Measurements from ENCODE around the gene FLII. TPM values are rescaled to one million over a fixed set of nuclear protein-coding genes. Genes with fewer than 3 reads are reported as not detected.
"Not testable (repeated sequence)": the region's sequence is repeated elsewhere in the genome, so short reads cannot be mapped to it uniquely, and the experiment has no call there.

FLII gene
- total RNA-seq (2014; rRNA removed; shearing (Covaris generic)) (262 and 373 TPM in 2 replicates), polyA plus RNA-seq (2016; fragmentation: Nextera tagmentation; extraction: Ambion mirVana) (173 and 175 TPM in 2 replicates)
- long read RNA-seq, full-length matches to known transcripts = 4 of 25 reads
- long read RNA-seq, partial matches to known transcripts = 16 of 25 reads
- long read RNA-seq, other reads (novel, unspliced or antisense) = 5 of 25 reads

DNA sequence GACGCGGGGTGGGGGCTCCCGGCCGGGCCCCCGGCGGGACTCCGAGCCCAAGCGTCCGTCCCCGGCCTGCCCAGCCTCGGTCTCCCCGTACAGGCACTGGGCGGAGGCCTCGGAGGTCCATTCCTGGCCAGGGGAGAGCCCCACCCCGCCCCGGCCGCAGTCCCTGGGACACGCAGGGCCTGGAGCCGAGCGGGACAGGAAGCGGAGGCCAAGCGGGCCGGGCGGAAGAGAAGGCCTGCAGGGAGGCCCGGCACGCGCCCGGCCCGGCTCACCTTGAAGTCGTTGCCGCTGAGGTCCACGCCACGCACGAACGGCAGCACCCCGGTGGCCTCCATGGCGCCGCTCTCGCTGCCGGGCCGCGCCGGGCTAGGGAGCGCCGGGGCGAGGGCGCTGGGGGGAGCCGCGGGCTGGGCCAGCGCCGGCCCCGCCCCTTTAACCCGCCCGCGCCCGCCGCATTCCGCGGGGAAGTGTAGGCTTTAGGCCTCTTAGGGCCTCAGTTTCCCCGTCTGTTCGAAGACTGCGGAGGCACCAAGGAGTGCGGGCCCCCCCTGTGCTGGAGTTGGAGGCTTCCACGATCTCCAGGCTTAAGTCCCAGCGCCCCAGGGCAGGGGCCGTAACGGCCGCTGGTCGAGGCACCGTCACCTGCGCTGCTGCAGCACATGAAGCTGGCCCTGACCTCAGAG lies at the start of gene FLII:
Gene FLII, minus strand, starts transcription at position 383 of the 683 bp plus-strand sequence. Its CDS starts 48 bp downstream, at position 335.
- peaks cover 20% of the 10 kb centered on the region for H3K4me1 ChIP-seq (ENCODE audit: insufficient read depth)

DNA sequence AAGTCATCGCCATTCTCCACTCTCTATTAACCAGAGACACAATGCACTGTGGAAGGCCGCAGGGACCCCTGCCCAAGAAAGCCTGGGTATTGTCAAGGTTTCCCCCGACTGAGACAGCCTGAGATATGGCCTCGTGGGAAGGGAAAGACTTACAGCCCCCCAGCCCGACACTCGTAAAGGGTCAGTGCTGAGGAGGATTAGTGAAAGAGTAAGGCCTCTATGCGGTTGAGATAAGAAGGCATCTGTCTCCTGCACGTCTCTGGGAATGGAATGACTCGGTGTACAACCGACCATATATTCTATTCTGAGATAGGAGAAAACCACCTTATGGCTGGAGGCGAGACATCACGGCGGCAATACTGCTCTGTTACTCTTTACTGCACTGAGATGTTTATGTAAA lies 44.7 kb upstream of the FLII start:
- not testable (repeated sequence) for H3K79me2 ChIP-seq (replicated peaks; ENCODE audit: insufficient read depth); H3K27ac Mint-ChIP-seq; H3K9me3 Mint-ChIP-seq; H3F3A ChIP-seq (replicated peaks; ENCODE audit: low read depth); DNase-seq (ENCODE audit: low spot score); H3K27me3 ChIP-seq (ENCODE audit: insufficient read depth); H3K4me1 Mint-ChIP-seq; H2AFZ ChIP-seq; H3K4me2 ChIP-seq; H3K4me3 ChIP-seq; H3K27ac ChIP-seq (ENCODE audit: low read depth); H3K4me3 Mint-ChIP-seq; H3K9me2 ChIP-seq (ENCODE audit: insufficient read depth); ATAC-seq; H3K4me1 ChIP-seq (ENCODE audit: insufficient read depth); H3K27me3 Mint-ChIP-seq (ENCODE audit: insufficient read depth, low read depth, poor library complexity)
- H3K36me3 ChIP-seq (ENCODE audit: insufficient read depth) = peaks cover 69% of the 10 kb centered on the region
- peaks cover 32% of the 10 kb centered on the region for H4K20me1 ChIP-seq (replicated peaks; ENCODE audit: insufficient read depth)
- H3K36me3 Mint-ChIP-seq (ENCODE audit: low read depth) = peaks cover 83% of the 10 kb centered on the region

More for the DNA sequence above, at the start of gene FLII:
- Histone ChIP-seq H3K27ac (ENCODE audit: low read depth) (peak within 1 kb of the TSS; percentile 94), H3K4me2 (peak within 1 kb of the TSS; percentile 99), H3F3A (replicated peaks; ENCODE audit: low read depth) (peaks cover 18% of the 10 kb centered on the region), H3K4me3 (peak within 1 kb of the TSS; percentile 88), H3K79me2 (replicated peaks; ENCODE audit: insufficient read depth) (peaks cover 34% of the 10 kb centered on the region), H2AFZ (peak within 1 kb of the TSS; percentile 92), H3K27me3 (ENCODE audit: insufficient read depth) (no peaks in the 10 kb centered on the region), H3K9me2 (ENCODE audit: insufficient read depth) (no peaks in the 10 kb centered on the region), H4K20me1 (replicated peaks; ENCODE audit: insufficient read depth) (no peaks in the 10 kb centered on the region; the same call in none of the 2 replicates), H3K36me3 (ENCODE audit: insufficient read depth) (peaks cover 9% of the 10 kb centered on the region; the same call in 1 of the 2 replicates)
- peak; percentile 73 for DNase-seq (ENCODE audit: low spot score)
- H3K9me3 Mint-ChIP-seq = no peaks in the 10 kb centered on the region
- TF ChIP-seq POLR2AphosphoS5 (IDR thresholded peaks at IDR 0.05; ENCODE audit: low read depth) (peak; percentile 46), EZH2phosphoT487 (IDR thresholded peaks at IDR 0.05; ENCODE audit: unreplicated experiment) (no peak)
- ATAC-seq = peak; percentile 23
- peaks cover 30% of the 10 kb centered on the region for H3K36me3 Mint-ChIP-seq (ENCODE audit: low read depth)
- H3K4me3 Mint-ChIP-seq = peak within 1 kb of the TSS; percentile 95
- H3K4me1 Mint-ChIP-seq = peaks cover 29% of the 10 kb centered on the region
- peak within 1 kb of the TSS; percentile 98 for H3K27ac Mint-ChIP-seq
- H3K27me3 Mint-ChIP-seq (ENCODE audit: insufficient read depth, low read depth, poor library complexity) = peaks cover 4% of the 10 kb centered on the region

DNA sequence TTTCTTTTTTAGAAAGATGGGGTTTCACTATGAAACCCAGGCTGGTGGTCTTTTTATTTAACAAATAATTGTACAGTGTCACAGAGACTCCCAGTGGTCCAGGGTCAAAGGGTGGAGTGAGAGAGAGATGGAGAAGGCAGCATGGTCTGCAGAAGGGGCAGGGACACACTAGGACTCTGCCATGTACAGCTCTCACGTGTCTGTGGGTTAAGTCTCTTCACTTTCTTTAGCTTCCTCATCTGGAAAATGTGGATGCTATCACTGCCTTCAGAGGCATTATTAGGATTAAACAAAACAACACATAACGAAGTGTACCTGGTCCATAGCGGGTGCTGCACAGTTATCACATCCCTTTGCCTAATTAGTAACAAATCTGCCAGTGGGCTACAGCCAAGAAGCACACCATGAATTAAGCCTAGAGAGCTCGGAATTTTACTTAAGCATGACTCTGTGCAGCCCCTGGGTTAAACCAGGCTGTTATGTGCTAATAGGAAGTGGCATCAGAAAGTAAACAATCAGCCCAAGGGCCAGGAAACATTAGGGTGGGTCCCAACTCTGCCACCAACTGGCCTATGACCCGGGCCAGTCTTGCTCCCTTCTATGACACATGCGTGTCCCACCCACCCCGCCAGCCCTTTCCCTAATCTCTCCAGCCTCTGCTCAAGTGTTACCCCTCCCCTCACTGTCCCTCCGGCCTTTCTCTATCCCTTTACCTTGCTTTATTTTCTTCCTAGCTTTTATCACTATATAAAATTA lies 42.4 kb upstream of the FLII start:
- Histone ChIP-seq H3K9me2 (ENCODE audit: insufficient read depth) (no peaks in the 10 kb centered on the region), H3K27me3 (ENCODE audit: insufficient read depth) (no peaks in the 10 kb centered on the region), H2AFZ (no peak overlapping the region), H4K20me1 (replicated peaks; ENCODE audit: insufficient read depth) (peaks cover 32% of the 10 kb centered on the region), H3K27ac (ENCODE audit: low read depth) (no peak overlapping the region), H3K4me3 (no peak overlapping the region), H3F3A (replicated peaks; ENCODE audit: low read depth) (no peaks in the 10 kb centered on the region), H3K36me3 (ENCODE audit: insufficient read depth) (peaks cover 68% of the 10 kb centered on the region), H3K79me2 (replicated peaks; ENCODE audit: insufficient read depth) (no peaks in the 10 kb centered on the region), H3K4me2 (no peak overlapping the region), H3K4me1 (ENCODE audit: insufficient read depth) (no peaks in the 10 kb centered on the region)
- Mint-ChIP-seq H3K9me3 (no peaks in the 10 kb centered on the region), H3K27ac (no peak overlapping the region), H3K36me3 (ENCODE audit: low read depth) (peaks cover 84% of the 10 kb centered on the region), H3K27me3 (ENCODE audit: insufficient read depth, low read depth, poor library complexity) (no peaks in the 10 kb centered on the region), H3K4me3 (no peak overlapping the region), H3K4me1 (no peaks in the 10 kb centered on the region)
- ATAC-seq = no peak
- no peak for DNase-seq (ENCODE audit: low spot score)
- TF ChIP-seq EZH2 (IDR thresholded peaks at IDR 0.05; ENCODE audit: low read depth, unreplicated experiment) (no peak), ZNF331 (CRISPR knock-in tag; IDR thresholded peaks at IDR 0.05; ENCODE audit: low read depth) (no peak)
- TF ChIP-seq, protein P1, sequence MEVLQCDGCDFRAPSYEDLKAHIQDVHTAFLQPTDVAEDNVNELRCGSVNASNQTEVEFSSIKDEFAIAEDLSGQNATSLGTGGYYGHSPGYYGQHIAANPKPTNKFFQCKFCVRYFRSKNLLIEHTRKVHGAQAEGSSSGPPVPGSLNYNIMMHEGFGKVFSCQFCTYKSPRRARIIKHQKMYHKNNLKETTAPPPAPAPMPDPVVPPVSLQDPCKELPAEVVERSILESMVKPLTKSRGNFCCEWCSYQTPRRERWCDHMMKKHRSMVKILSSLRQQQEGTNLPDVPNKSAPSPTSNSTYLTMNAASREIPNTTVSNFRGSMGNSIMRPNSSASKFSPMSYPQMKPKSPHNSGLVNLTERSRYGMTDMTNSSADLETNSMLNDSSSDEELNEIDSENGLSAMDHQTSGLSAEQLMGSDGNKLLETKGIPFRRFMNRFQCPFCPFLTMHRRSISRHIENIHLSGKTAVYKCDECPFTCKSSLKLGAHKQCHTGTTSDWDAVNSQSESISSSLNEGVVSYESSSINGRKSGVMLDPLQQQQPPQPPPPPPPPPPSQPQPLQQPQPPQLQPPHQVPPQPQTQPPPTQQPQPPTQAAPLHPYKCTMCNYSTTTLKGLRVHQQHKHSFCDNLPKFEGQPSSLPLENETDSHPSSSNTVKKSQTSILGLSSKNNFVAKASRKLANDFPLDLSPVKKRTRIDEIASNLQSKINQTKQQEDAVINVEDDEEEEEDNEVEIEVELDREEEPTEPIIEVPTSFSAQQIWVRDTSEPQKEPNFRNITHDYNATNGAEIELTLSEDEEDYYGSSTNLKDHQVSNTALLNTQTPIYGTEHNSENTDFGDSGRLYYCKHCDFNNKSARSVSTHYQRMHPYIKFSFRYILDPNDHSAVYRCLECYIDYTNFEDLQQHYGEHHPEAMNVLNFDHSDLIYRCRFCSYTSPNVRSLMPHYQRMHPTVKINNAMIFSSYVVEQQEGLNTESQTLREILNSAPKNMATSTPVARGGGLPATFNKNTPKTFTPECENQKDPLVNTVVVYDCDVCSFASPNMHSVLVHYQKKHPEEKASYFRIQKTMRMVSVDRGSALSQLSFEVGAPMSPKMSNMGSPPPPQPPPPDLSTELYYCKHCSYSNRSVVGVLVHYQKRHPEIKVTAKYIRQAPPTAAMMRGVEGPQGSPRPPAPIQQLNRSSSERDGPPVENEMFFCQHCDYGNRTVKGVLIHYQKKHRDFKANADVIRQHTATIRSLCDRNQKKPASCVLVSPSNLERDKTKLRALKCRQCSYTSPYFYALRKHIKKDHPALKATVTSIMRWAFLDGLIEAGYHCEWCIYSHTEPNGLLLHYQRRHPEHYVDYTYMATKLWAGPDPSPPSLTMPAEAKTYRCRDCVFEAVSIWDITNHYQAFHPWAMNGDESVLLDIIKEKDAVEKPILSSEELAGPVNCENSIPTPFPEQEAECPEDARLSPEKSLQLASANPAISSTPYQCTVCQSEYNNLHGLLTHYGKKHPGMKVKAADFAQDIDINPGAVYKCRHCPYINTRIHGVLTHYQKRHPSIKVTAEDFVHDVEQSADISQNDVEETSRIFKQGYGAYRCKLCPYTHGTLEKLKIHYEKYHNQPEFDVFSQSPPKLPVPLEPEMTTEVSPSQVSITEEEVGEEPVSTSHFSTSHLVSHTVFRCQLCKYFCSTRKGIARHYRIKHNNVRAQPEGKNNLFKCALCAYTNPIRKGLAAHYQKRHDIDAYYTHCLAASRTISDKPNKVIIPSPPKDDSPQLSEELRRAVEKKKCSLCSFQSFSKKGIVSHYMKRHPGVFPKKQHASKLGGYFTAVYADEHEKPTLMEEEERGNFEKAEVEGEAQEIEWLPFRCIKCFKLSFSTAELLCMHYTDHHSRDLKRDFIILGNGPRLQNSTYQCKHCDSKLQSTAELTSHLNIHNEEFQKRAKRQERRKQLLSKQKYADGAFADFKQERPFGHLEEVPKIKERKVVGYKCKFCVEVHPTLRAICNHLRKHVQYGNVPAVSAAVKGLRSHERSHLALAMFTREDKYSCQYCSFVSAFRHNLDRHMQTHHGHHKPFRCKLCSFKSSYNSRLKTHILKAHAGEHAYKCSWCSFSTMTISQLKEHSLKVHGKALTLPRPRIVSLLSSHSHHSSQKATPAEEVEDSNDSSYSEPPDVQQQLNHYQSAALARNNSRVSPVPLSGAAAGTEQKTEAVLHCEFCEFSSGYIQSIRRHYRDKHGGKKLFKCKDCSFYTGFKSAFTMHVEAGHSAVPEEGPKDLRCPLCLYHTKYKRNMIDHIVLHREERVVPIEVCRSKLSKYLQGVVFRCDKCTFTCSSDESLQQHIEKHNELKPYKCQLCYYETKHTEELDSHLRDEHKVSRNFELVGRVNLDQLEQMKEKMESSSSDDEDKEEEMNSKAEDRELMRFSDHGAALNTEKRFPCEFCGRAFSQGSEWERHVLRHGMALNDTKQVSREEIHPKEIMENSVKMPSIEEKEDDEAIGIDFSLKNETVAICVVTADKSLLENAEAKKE (CRISPR knock-in tag; IDR thresholded peaks at IDR 0.05) = no peak
